ENCODE data around the gene TGM1. TPM values are rescaled to one million over a fixed set of nuclear protein-coding genes. Genes with fewer than 3 reads are reported as not detected.

TGM1 gene
- total and polyA plus RNA-seq, 4 donors, result 0.52 to 5.7 (median 1.1) TPM

- ATAC-seq (ENCODE audit: low FRiP score) (no peak), DNase-seq (peak in 1 of 2 donors; percentile 39)
- intact Hi-C loops (cut with DNase I), result no loop called here
- H3K9me3 ChIP-seq (ENCODE audit: control insufficient read depth, low read length), result no peaks in the 10 kb centered on the region
- no peak overlapping the region for H3K27ac ChIP-seq (ENCODE audit: low read depth in 1 of 2, low read length in 2 of 2)
- no peaks in the 10 kb centered on the region for H3K36me3 ChIP-seq (ENCODE audit: control insufficient read depth in 1 of 2, insufficient read depth in 2 of 2, low read length in 1 of 2)
- no peaks in the 10 kb centered on the region for H3K4me1 ChIP-seq (ENCODE audit: control insufficient read depth in 1 of 2, insufficient read depth in 2 of 2, low read length in 2 of 2)
- 91 to 96% methylated on average over 6 of the region's 6 CpGs for WGBS, 2 donors
- H3K27me3 ChIP-seq (ENCODE audit: control insufficient read depth in 1 of 2, insufficient read depth in 2 of 2, low read length in 1 of 2), result no peaks in the 10 kb centered on the region
- no peak overlapping the region for H3K4me3 ChIP-seq (ENCODE audit: low read length in 2 of 2)
Observed at GRCh38 chr14:24277071-24277470, 14.1 kb upstream of the TGM1 start.

GRCh38 chr14:24274101-24274543, 11.1 kb upstream of the TGM1 start:
- H3K36me3 ChIP-seq (ENCODE audit: control insufficient read depth in 1 of 2, insufficient read depth in 2 of 2, low read length in 1 of 2), result no peaks in the 10 kb centered on the region
- no peaks in the 10 kb centered on the region for H3K9me3 ChIP-seq (ENCODE audit: control insufficient read depth, low read length)
- H3K27ac ChIP-seq (ENCODE audit: low read depth in 1 of 2, low read length in 2 of 2), result no peak overlapping the region
- no peak overlapping the region for H3K4me3 ChIP-seq (ENCODE audit: low read length in 2 of 2)
- H3K4me1 ChIP-seq (ENCODE audit: control insufficient read depth in 1 of 2, insufficient read depth in 2 of 2, low read length in 2 of 2), result no peaks in the 10 kb centered on the region
- no peak for DNase-seq
- no peak for ATAC-seq (ENCODE audit: low FRiP score)
- 88 to 89% methylated on average over 3 of the region's 3 CpGs for WGBS, 2 donors
- H3K27me3 ChIP-seq (ENCODE audit: control insufficient read depth in 1 of 2, insufficient read depth in 2 of 2, low read length in 1 of 2), result no peaks in the 10 kb centered on the region
- intact Hi-C loops (cut with DNase I), result no loop called here

GRCh38 chr14:24273422-24273998, 10.5 kb upstream of the TGM1 start:
- DNase-seq (no peak), ATAC-seq (ENCODE audit: low FRiP score) (no peak)
- H3K9me3 ChIP-seq (ENCODE audit: control insufficient read depth, low read length), result no peaks in the 10 kb centered on the region
- intact Hi-C loops (cut with DNase I), result no loop called here
- no peaks in the 10 kb centered on the region for H3K27me3 ChIP-seq (ENCODE audit: control insufficient read depth in 1 of 2, insufficient read depth in 2 of 2, low read length in 1 of 2)
- H3K4me3 ChIP-seq (ENCODE audit: low read length in 2 of 2), result no peak overlapping the region
- no peak overlapping the region for H3K27ac ChIP-seq (ENCODE audit: low read depth in 1 of 2, low read length in 2 of 2)
- no peaks in the 10 kb centered on the region for H3K36me3 ChIP-seq (ENCODE audit: control insufficient read depth in 1 of 2, insufficient read depth in 2 of 2, low read length in 1 of 2)
- WGBS, 2 donors, result 82 to 91% methylated on average over 3 of the region's 3 CpGs
- no peaks in the 10 kb centered on the region for H3K4me1 ChIP-seq (ENCODE audit: control insufficient read depth in 1 of 2, insufficient read depth in 2 of 2, low read length in 2 of 2)

- H3K9me3 ChIP-seq (ENCODE audit: control insufficient read depth, low read length), result no peaks in the 10 kb centered on the region
- WGBS, 2 donors, result 92 to 94% methylated on average over 2 of the region's 2 CpGs
- intact Hi-C loops (cut with DNase I), result no loop called here
- no peak overlapping the region for H3K4me3 ChIP-seq (ENCODE audit: low read length in 2 of 2)
- ATAC-seq (ENCODE audit: low FRiP score), result no peak
- no peak for DNase-seq
- no peak overlapping the region for H3K27ac ChIP-seq (ENCODE audit: low read depth in 1 of 2, low read length in 2 of 2)
- H3K36me3 ChIP-seq (ENCODE audit: control insufficient read depth in 1 of 2, insufficient read depth in 2 of 2, low read length in 1 of 2), result peaks cover 0 to 2% of the 10 kb centered on the region in 2 donors
- H3K4me1 ChIP-seq (ENCODE audit: control insufficient read depth in 1 of 2, insufficient read depth in 2 of 2, low read length in 2 of 2), result no peaks in the 10 kb centered on the region
- H3K27me3 ChIP-seq (ENCODE audit: control insufficient read depth in 1 of 2, insufficient read depth in 2 of 2, low read length in 1 of 2), result no peaks in the 10 kb centered on the region
Observed at GRCh38 chr14:24272467-24272866, 9.5 kb upstream of the TGM1 start.

GRCh38 chr14:24271834-24272263, 8.9 kb upstream of the TGM1 start:
- Histone ChIP-seq H3K36me3 (ENCODE audit: control insufficient read depth in 1 of 2, insufficient read depth in 2 of 2, low read length in 1 of 2) (peaks cover 0 to 2% of the 10 kb centered on the region in 2 donors), H3K27me3 (ENCODE audit: control insufficient read depth in 1 of 2, insufficient read depth in 2 of 2, low read length in 1 of 2) (no peaks in the 10 kb centered on the region), H3K9me3 (ENCODE audit: control insufficient read depth, low read length) (no peaks in the 10 kb centered on the region), H3K4me3 (ENCODE audit: low read length in 2 of 2) (peak overlapping the region in 1 of 2 donors; percentile 54), H3K4me1 (ENCODE audit: control insufficient read depth in 1 of 2, insufficient read depth in 2 of 2, low read length in 2 of 2) (no peaks in the 10 kb centered on the region), H3K27ac (ENCODE audit: low read depth in 1 of 2, low read length in 2 of 2) (peak overlapping the region in 1 of 2 donors; percentile 30)
- DNase-seq, result no peak
- intact Hi-C loops (cut with DNase I), result loop anchor here in 1 of 2 donors (1.0 kb wide), 1 partner anchor 29 kb away; no protein-coding TSS in a partner anchor
- no peak for ATAC-seq (ENCODE audit: low FRiP score)
- 23 to 26% methylated on average over 3 of the region's 3 CpGs for WGBS, 2 donors

GRCh38 chr14:24271134-24271833, 8.3 kb upstream of the TGM1 start, which contains the start of gene RABGGTA:
TSS of gene RABGGTA (minus strand) at chr14:24271597. CDS start at chr14:24271115, 482 bp downstream.
- 0 to 1% methylated on average over 51 to 61 of the region's 61 CpGs for WGBS, 2 donors
- intact Hi-C loops (cut with DNase I), result loop anchor here in 1 of 2 donors (1.0 kb wide), 1 partner anchor 28 kb away; no protein-coding TSS in a partner anchor

GRCh38 chr14:24270537-24271133, 7.7 kb upstream of the TGM1 start:
- H3K4me3 ChIP-seq (ENCODE audit: low read length in 2 of 2), result peak overlapping the region; percentile 54 to 64
- H3K36me3 ChIP-seq (ENCODE audit: control insufficient read depth in 1 of 2, insufficient read depth in 2 of 2, low read length in 1 of 2), result peaks cover 0 to 2% of the 10 kb centered on the region in 2 donors
- 12 to 15% methylated on average over 13 of the region's 13 CpGs for WGBS, 2 donors
- ATAC-seq (ENCODE audit: low FRiP score) (no peak), DNase-seq (no peak)
- peak overlapping the region in 1 of 2 donors; percentile 79 for H3K27ac ChIP-seq (ENCODE audit: low read depth in 1 of 2, low read length in 2 of 2)
- H3K9me3 ChIP-seq (ENCODE audit: control insufficient read depth, low read length), result no peaks in the 10 kb centered on the region
- H3K4me1 ChIP-seq (ENCODE audit: control insufficient read depth in 1 of 2, insufficient read depth in 2 of 2, low read length in 2 of 2), result no peaks in the 10 kb centered on the region
- intact Hi-C loops (cut with DNase I), result loop anchor here in 1 of 2 donors (1.0 kb wide), 1 partner anchor 27 kb away; no protein-coding TSS in a partner anchor
- H3K27me3 ChIP-seq (ENCODE audit: control insufficient read depth in 1 of 2, insufficient read depth in 2 of 2, low read length in 1 of 2), result no peaks in the 10 kb centered on the region

More at GRCh38 chr14:24271134-24271833, 8.3 kb upstream of the TGM1 start, which contains the start of gene RABGGTA:
- peaks cover 0 to 2% of the 10 kb centered on the region in 2 donors for H3K36me3 ChIP-seq (ENCODE audit: control insufficient read depth in 1 of 2, insufficient read depth in 2 of 2, low read length in 1 of 2)
- H3K27me3 ChIP-seq (ENCODE audit: control insufficient read depth in 1 of 2, insufficient read depth in 2 of 2, low read length in 1 of 2), result no peaks in the 10 kb centered on the region
- no peaks in the 10 kb centered on the region for H3K9me3 ChIP-seq (ENCODE audit: control insufficient read depth, low read length)
- peak; percentile 93 to 96 for DNase-seq
- H3K27ac ChIP-seq (ENCODE audit: low read depth in 1 of 2, low read length in 2 of 2), result peak within 1 kb of the TSS; percentile 58 to 79
- peak within 1 kb of the TSS; percentile 54 to 64 for H3K4me3 ChIP-seq (ENCODE audit: low read length in 2 of 2)
- ATAC-seq (ENCODE audit: low FRiP score), result peak; percentile 95
- no peaks in the 10 kb centered on the region for H3K4me1 ChIP-seq (ENCODE audit: control insufficient read depth in 1 of 2, insufficient read depth in 2 of 2, low read length in 2 of 2)

- Histone ChIP-seq H3K4me1 (ENCODE audit: control insufficient read depth in 1 of 2, insufficient read depth in 2 of 2, low read length in 2 of 2) (no peaks in the 10 kb centered on the region), H3K36me3 (ENCODE audit: control insufficient read depth in 1 of 2, insufficient read depth in 2 of 2, low read length in 1 of 2) (peaks cover 0 to 4% of the 10 kb centered on the region in 2 donors), H3K4me3 (ENCODE audit: low read length in 2 of 2) (no peak overlapping the region), H3K27ac (ENCODE audit: low read depth in 1 of 2, low read length in 2 of 2) (no peak overlapping the region), H3K9me3 (ENCODE audit: control insufficient read depth, low read length) (no peaks in the 10 kb centered on the region), H3K27me3 (ENCODE audit: control insufficient read depth in 1 of 2, insufficient read depth in 2 of 2, low read length in 1 of 2) (no peaks in the 10 kb centered on the region)
- no peak for ATAC-seq (ENCODE audit: low FRiP score)
- intact Hi-C loops (cut with DNase I), result no loop called here
- 93 to 94% methylated on average over 14 of the region's 14 CpGs for WGBS, 2 donors
- DNase-seq, result no peak
Observed at GRCh38 chr14:24269910-24270536, 7.0 kb upstream of the TGM1 start.

All from aorta (tissue), 5 donors.